Natural killer cell treated with Interleukin-12 subunit alpha and Interleukin-12 subunit beta and Interleukin-15 and Interleukin-18, amount 100 ng/mL, for 72 hours (primary cell): ENCODE data around the gene FIS1. TPM values are rescaled to one million over a fixed set of nuclear protein-coding genes. Genes with fewer than 3 reads are reported as not detected.

Experiments
- ATAC-seq, 2 donors: fragments of 150-1000 bp; cut with Tn5 transposase in 1 of 2; sonication (Bioruptor Pico), chemical (Tn5 transposase) in 1 of 2; 2 replicates each; pipeline ENCODE4 v1.10.0; 2021
- DNase-seq: peaks from one replicate; pipeline ENCODE4 v3.0.0; 2022; ENCODE audit warnings: low spot score
- H3K27ac Mint-ChIP-seq, 2 donors: 1 replicate in 1 of 2; 2 replicates in 1 of 2; pipeline ENCODE4 v1.8.0; 2022; ENCODE audit warnings: mixed read lengths in 2 of 2, mild to moderate bottlenecking in 1 of 2, moderate library complexity in 1 of 2
- H3K27me3 Mint-ChIP-seq, 2 donors: 1 replicate in 1 of 2; 2 replicates in 1 of 2; pipeline ENCODE4 v1.8.0; 2022; ENCODE audit warnings: mixed read lengths in 2 of 2
- H3K36me3 Mint-ChIP-seq: one replicate; pipeline ENCODE4 v1.8.0; 2022; ENCODE audit warnings: mixed read lengths
- H3K4me1 Mint-ChIP-seq, 2 donors: 1 replicate in 1 of 2; 2 replicates in 1 of 2; pipeline ENCODE4 v1.8.0; 2022; ENCODE audit warnings: low read depth in 2 of 2, mixed read lengths in 2 of 2, mild to moderate bottlenecking in 1 of 2
- H3K4me3 Mint-ChIP-seq: one replicate; pipeline ENCODE4 v1.8.0; 2022; ENCODE audit warnings: mixed read lengths
- H3K9me3 Mint-ChIP-seq: 2 replicates; pipeline ENCODE4 v1.8.0; 2022; ENCODE audit warnings: mixed read lengths
- total RNA-seq, 2 donors: library from RNA; stranded (reverse); gene quantifications; one replicate each; pipeline ENCODE4 v1.2.3, GENCODE V29; 2022

The FIS1 gene
- total RNA-seq, 2 donors from 2014 or later, result 93.1 to 102 TPM

DNA sequence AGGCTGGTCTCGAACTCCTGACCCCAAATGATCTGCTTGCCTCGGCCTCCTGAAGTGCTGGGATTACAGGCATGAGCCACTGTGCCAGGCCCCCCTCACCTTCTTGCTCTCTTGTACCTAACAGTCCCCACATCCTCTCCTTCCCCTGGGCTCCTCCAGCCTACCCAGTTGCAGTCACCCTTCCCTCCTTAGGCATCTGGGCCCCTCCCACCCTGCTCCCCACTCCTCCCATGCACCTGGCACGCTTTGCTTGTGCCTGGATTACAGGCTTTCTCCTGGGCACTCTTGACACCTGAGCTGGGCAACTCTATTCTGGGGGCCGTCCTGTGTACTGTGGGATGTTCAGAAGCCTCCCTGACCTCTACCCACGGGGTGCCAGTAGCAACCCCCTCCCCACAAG lies 10.2 kb downstream of the FIS1 start:
- H3K36me3 Mint-ChIP-seq, result no peaks in the 10 kb centered on the region
- H3K4me1 Mint-ChIP-seq, result peaks cover 5 to 6% of the 10 kb centered on the region in 2 donors
- no peaks in the 10 kb centered on the region for H3K9me3 Mint-ChIP-seq
- no peaks in the 10 kb centered on the region for H3K27me3 Mint-ChIP-seq
- no peak for DNase-seq
- no peak overlapping the region for H3K4me3 Mint-ChIP-seq
- ATAC-seq, result no peak
- H3K27ac Mint-ChIP-seq, result no peak overlapping the region

DNA sequence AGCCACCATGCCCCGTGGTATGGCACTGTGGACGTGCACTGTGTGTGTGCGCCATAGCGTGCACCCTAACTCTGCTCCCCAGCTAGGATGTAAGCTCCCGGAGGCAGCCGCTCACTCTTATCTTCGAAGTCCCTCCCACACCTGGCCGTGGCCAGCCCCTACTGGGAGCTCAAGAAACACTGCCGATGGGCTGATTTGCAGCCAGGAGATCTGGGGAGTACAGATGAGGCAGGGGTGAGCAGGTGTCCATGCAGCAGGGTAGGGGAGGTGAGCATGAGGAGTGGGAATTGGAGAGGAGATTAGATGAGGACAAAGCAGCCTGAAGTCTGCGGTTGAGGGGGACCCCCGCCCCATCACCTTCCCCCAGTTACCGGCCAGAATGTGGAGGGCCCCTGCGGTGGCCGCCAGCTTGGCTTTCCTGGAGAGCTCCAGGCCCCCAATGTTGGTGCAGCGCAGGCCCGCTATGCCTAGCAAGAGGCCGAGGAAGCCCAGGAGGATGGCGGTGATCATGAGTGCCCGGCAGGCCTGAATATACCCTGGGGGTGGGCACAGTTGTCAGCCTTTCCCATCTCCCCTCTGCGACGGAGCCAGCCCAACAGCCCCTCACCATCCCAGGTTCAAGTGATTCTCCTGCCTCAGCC lies 10.9 kb downstream of the FIS1 start:
- no peak overlapping the region for H3K4me3 Mint-ChIP-seq
- H3K27ac Mint-ChIP-seq, result no peak overlapping the region
- H3K9me3 Mint-ChIP-seq, result no peaks in the 10 kb centered on the region
- peaks cover 5 to 6% of the 10 kb centered on the region in 2 donors for H3K4me1 Mint-ChIP-seq
- DNase-seq (no peak), ATAC-seq (no peak)
- H3K27me3 Mint-ChIP-seq, result no peaks in the 10 kb centered on the region
- no peaks in the 10 kb centered on the region for H3K36me3 Mint-ChIP-seq

DNA sequence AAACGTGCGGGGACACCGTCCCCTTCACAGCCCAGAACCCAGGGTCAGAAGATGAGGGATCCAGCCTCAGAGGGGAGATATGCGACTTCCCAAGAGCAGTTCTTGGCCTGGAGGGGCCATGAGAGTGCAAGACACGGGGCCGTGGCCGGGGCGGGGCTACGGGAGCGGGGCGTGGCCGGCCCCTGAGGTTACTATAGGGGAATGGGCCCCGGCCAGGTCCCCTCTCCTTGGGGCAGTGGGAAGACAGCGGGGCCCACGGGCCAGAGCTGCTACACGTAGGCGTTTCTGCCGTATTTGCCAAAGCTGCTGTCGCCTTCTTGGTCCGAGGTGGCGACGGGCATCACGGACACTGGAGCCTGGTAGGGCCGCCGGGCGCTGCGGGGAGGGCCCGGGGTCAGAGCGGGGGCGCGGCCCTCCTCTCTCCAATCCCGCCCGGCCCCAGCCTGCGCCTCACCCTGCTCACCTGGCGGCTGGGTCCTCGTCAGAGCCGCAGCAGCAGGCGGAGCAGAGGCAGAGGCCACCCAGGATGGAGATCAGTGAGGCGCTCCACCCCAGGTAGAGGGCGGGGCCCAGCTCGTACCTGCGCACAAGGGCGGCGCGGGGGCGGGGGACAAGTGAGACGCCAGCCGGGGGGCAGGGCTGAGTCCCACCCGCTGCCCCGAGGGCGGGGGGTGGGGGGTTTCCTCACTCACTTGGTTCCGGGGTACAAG lies 12.6 kb downstream of the FIS1 start:
- H3K27me3 Mint-ChIP-seq, result no peaks in the 10 kb centered on the region
- H3K9me3 Mint-ChIP-seq, result no peaks in the 10 kb centered on the region
- no peaks in the 10 kb centered on the region for H3K36me3 Mint-ChIP-seq
- no peak overlapping the region for H3K27ac Mint-ChIP-seq
- H3K4me1 Mint-ChIP-seq, result peaks cover 5 to 6% of the 10 kb centered on the region in 2 donors
- DNase-seq (no peak), ATAC-seq (no peak)
- H3K4me3 Mint-ChIP-seq, result no peak overlapping the region

DNA sequence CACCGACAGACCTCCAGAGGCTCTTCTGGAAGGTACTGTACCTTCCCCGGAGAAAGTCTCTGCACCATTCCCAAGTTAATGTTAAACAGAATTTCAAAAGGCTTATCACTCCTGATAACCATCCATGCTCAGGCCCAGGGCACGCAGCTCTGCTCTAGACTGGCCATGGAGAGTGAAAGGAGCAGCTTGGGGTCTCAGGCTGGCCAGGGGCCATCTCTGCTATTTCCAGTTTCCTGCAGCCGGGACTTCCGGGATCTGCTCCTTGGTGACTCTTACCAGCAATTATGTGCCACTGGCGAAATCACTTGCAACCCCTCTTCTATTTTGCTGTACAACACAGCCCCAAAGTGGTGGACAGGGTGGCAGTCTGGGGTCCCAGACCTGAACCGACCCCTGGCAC lies 13.2 kb downstream of the FIS1 start:
- H3K27me3 Mint-ChIP-seq, result no peaks in the 10 kb centered on the region
- no peaks in the 10 kb centered on the region for H3K36me3 Mint-ChIP-seq
- peaks cover 5 to 6% of the 10 kb centered on the region in 2 donors for H3K4me1 Mint-ChIP-seq
- no peak for ATAC-seq
- H3K27ac Mint-ChIP-seq, result no peak overlapping the region
- DNase-seq, result no peak
- no peak overlapping the region for H3K4me3 Mint-ChIP-seq
- H3K9me3 Mint-ChIP-seq, result no peaks in the 10 kb centered on the region

- H3K4me3 Mint-ChIP-seq, result no peak overlapping the region
- DNase-seq (no peak), ATAC-seq (no peak)
- H3K27me3 Mint-ChIP-seq, result no peaks in the 10 kb centered on the region
- H3K27ac Mint-ChIP-seq, result no peak overlapping the region
- H3K9me3 Mint-ChIP-seq, result no peaks in the 10 kb centered on the region
- H3K4me1 Mint-ChIP-seq, result peaks cover 6 to 10% of the 10 kb centered on the region in 2 donors
- no peaks in the 10 kb centered on the region for H3K36me3 Mint-ChIP-seq
Measured at GRCh38 chr7:101226721-101227120, 18.2 kb downstream of the FIS1 start.

DNA sequence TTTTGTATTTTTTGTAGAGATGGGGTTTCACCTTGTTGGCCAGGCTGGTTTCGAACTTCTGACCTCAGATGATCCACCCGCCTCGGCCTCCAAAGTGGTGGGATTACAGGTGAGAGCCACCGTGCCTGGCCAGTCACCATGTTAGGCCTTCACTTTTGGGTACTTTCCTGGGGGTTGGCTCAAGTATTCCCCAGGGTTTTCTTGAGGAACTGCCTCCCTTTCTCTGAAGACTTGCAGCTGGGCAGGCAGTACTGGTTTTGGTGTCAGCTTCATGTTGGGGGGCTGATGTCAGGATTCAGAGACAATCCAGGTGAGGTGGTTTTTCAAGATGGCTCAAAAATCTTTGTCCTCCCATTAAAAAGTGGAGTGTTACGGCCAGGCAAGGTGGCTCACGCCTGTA lies 19.2 kb downstream of the FIS1 start:
- H3K4me3 Mint-ChIP-seq, result no peak overlapping the region

DNA sequence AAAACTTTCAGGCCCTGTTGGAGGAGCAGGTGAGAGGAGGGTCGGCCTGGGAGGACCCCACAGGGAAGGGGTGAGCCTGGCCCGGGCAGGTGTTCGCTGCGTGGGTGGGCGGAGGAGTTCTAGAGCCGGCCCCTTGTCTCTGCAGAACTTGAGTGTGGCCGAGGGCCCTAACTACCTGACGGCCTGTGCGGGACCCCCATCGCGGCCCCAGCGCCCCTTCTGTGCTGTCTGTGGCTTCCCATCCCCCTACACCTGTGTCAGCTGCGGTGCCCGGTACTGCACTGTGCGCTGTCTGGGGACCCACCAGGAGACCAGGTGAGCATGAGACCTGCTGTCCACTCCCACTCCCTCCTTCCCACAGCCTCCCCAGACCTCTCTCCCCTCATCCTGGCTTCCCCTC lies 21.4 kb downstream of the FIS1 start:
- DNase-seq (no peak), ATAC-seq (no peak)
- H3K4me3 Mint-ChIP-seq, result no peak overlapping the region
- no peaks in the 10 kb centered on the region for H3K9me3 Mint-ChIP-seq
- H3K4me1 Mint-ChIP-seq, result peaks cover 15 to 17% of the 10 kb centered on the region in 2 donors
- H3K27me3 Mint-ChIP-seq, result no peaks in the 10 kb centered on the region
- H3K36me3 Mint-ChIP-seq, result no peaks in the 10 kb centered on the region
- no peak overlapping the region for H3K27ac Mint-ChIP-seq

More for the DNA sequence above, 19.2 kb downstream of the FIS1 start:
- Mint-ChIP-seq H3K27ac (no peak overlapping the region), H3K36me3 (no peaks in the 10 kb centered on the region), H3K4me1 (peaks cover 4 to 13% of the 10 kb centered on the region in 2 donors), H3K27me3 (no peaks in the 10 kb centered on the region), H3K9me3 (no peaks in the 10 kb centered on the region)
- DNase-seq, result no peak
- no peak for ATAC-seq

DNA sequence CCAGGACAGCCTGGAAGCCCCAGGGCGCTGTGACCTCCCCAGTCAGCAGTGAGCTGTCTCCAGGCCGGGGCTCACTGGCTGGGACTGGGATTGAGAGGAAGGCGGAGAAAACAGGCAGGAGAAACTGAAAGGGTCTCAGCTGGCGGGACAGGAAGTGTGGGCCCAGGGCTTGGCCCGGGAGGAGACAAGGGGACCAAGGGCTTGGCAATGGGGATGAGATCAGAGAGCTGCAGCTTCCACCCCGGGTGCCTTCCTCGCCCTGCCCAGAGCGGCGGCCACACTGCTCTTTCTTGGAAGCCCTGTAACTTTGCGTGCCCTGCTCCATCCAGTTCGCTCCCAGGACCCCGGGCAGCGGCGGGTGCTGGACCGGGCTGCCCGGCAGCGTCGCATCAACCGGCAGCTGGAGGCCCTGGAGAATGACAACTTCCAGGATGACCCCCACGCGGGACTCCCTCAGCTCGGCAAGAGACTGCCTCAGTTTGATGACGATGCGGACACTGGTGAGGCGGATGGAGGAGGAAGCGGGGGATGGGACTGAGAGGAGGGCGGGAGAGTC lies 22.5 kb downstream of the FIS1 start:
- no peaks in the 10 kb centered on the region for H3K36me3 Mint-ChIP-seq
- no peak overlapping the region for H3K4me3 Mint-ChIP-seq
- no peak for ATAC-seq
- no peaks in the 10 kb centered on the region for H3K9me3 Mint-ChIP-seq
- H3K27ac Mint-ChIP-seq, result no peak overlapping the region
- DNase-seq, result no peak
- no peaks in the 10 kb centered on the region for H3K27me3 Mint-ChIP-seq
- H3K4me1 Mint-ChIP-seq, result peaks cover 18 to 22% of the 10 kb centered on the region in 2 donors

DNA sequence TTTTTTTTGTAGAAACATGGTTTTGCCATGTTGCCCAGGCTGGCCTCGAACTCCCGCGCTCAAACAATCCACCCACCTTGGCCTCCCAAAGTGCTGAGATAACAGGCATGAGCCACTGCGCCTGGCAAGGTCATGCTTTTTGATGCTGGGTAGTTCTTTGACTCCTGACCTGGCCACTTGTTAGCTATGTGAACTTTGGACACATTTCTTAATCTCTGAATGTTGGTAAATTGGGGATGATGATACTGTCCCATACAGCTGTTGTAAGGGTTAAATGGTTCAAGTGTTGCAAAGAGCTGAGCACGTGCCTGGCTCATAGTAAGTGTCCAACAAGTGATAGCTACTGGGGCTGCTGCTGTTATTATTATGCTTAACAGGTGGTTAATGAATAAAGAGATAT lies 24.6 kb downstream of the FIS1 start:
- H3K36me3 Mint-ChIP-seq, result no peaks in the 10 kb centered on the region
- no peak overlapping the region for H3K4me3 Mint-ChIP-seq
- ATAC-seq (no peak), DNase-seq (no peak)
- peaks cover 30 to 34% of the 10 kb centered on the region in 2 donors for H3K4me1 Mint-ChIP-seq
- H3K9me3 Mint-ChIP-seq, result no peaks in the 10 kb centered on the region
- no peaks in the 10 kb centered on the region for H3K27me3 Mint-ChIP-seq
- no peak overlapping the region for H3K27ac Mint-ChIP-seq

DNA sequence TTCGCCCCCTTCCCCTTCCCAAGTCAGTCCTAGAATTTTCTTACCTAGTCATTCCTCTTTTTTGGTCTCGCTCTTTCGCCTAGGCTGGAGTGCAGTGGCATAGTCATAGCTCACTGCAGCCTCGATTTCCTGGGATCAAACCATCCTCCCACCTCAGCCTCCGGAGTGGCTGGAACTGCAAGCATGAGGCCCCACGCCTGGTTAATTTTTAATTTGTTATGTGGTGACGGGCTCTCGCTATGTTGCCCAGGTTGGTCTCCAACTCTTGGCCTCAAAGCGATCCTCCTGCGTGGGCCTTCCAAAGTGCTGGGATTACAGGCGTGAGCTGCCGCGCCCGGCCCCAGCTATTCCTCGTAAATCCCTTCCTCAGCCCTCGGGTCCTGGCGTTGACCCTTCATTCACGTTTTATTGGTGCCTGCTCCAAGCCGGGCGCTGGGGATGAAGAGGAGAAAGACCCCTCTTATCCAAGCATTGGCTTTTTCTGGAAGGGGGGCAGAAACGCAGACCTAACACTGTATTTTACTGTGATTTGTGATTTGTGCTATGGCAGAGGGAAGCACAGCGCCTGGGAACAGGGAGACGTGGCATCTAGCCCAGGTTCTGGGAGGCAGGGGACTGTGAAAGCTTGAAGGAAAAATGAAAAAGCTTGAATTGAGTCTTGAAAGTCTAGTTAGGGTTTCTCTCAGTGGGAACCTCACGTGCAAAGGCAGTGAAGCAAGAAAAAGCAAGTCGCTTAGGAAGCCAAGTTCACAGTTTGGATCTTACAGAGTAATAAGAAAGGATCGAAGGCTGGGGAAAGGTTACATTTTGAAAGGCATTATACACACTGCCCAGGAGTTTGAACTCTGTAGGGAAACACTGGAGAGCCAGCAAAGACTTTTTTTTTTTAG lies 26.4 kb downstream of the FIS1 start:
- no peaks in the 10 kb centered on the region for H3K36me3 Mint-ChIP-seq
- no peak for DNase-seq
- H3K4me1 Mint-ChIP-seq, result peaks cover 30 to 34% of the 10 kb centered on the region in 2 donors
- H3K27me3 Mint-ChIP-seq, result no peaks in the 10 kb centered on the region
- peak in 1 of 2 donors; percentile 1 for ATAC-seq
- H3K9me3 Mint-ChIP-seq, result no peaks in the 10 kb centered on the region
- H3K4me3 Mint-ChIP-seq, result peak overlapping the region; percentile 97
- peak overlapping the region; percentile 91 to 97 for H3K27ac Mint-ChIP-seq

- DNase-seq, result peak; percentile 95
- H3K36me3 Mint-ChIP-seq, result no peaks in the 10 kb centered on the region
- H3K4me1 Mint-ChIP-seq, result peaks cover 30 to 34% of the 10 kb centered on the region in 2 donors
- peak within 1 kb of the TSS; percentile 91 to 97 for H3K27ac Mint-ChIP-seq
- H3K4me3 Mint-ChIP-seq, result peak within 1 kb of the TSS; percentile 97
- no peaks in the 10 kb centered on the region for H3K9me3 Mint-ChIP-seq
- H3K27me3 Mint-ChIP-seq, result no peaks in the 10 kb centered on the region
- peak; percentile 81 to 88 for ATAC-seq
Measured at GRCh38 chr7:101217388-101218235, 27.3 kb downstream of the FIS1 start, which contains the start of the genes PLOD3 and ZNHIT1. TSS of gene PLOD3 (minus strand) at chr7:101217581. CDS start at chr7:101217274, 307 bp downstream. TSS of gene ZNHIT1 (plus strand) at chr7:101218165. CDS start at chr7:101218196, 31 bp downstream.

DNA sequence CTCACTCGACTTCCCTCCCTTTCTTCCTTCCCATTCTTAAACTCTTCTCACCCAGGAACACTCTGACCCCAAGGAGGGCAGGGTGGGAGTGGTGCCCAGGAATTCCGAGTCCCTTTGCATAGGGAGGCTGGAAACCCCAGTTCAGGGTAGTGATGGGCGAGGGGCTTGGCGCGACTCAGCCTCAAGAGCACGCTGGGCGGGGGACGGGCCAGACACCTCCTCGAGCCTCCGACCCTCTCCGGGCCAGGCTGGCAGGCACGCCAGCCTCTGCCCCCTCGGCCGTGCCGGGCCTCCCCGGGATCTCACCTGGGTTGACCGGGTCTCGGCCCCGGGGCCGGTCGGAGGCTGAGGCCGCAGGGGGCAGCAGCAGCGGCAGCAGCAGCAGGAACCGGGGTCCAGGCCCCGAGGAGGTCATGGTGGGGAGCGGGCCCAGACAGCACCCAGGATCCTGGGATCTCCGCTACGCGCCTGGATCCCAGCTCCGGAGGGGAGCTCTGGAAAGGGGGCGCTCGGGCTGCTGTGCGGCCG lies 28.0 kb downstream of the FIS1 start:
- Mint-ChIP-seq H3K27ac (peak overlapping the region; percentile 91 to 97), H3K9me3 (no peaks in the 10 kb centered on the region), H3K4me1 (peaks cover 27 to 34% of the 10 kb centered on the region in 2 donors), H3K4me3 (peak overlapping the region; percentile 97), H3K36me3 (no peaks in the 10 kb centered on the region), H3K27me3 (no peaks in the 10 kb centered on the region)
- DNase-seq (no peak), ATAC-seq (peak in 1 of 2 donors; percentile 41)
